ENCODE data around the gene DMRT1. TPM values are rescaled to one million over a fixed set of nuclear protein-coding genes. Genes with fewer than 3 reads are reported as not detected.

DMRT1 gene
- total RNA-seq, 1 donor from 2014 or later, result not detected

DNA sequence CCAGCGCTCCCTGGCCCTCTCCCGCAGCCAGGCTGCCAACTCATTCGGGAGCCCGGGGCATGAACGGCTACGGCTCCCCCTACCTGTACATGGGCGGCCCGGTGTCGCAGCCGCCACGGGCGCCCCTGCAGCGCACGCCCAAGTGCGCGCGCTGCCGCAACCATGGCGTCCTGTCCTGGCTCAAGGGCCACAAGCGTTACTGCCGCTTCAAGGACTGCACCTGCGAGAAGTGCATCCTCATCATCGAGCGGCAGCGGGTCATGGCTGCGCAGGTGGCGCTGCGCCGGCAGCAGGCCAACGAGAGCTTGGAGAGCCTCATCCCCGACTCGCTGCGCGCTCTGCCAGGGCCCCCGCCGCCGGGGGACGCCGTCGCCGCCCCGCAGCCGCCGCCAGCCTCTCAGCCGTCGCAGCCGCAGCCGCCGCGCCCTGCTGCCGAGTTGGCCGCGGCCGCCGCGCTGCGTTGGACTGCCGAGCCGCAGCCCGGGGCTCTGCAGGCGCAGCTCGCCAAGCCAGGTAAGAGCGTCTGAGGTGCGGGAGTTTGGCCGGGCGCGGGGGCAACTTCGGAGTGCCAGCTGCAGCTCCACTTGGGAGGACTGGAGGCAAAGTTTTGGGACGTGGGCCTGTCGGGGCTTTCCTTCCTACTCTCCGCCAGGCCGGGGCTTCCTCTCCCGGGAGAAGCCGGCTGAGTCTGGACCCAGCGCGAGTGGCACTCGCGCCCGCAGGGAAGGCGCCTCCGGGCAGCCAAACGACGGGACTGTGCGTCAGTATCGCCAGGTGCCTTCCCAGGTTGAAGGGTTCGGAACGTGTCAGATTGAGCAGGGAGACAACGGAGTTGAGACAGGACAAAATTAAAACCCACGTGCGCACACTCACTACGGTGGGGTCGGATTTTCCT, 135.7 kb downstream of the DMRT1 start:
- H3K36me3 Mint-ChIP-seq (ENCODE audit: low read depth), result no peaks in the 10 kb centered on the region
- no peak for DNase-seq (ENCODE audit: low spot score)
- TF ChIP-seq, protein P1, sequence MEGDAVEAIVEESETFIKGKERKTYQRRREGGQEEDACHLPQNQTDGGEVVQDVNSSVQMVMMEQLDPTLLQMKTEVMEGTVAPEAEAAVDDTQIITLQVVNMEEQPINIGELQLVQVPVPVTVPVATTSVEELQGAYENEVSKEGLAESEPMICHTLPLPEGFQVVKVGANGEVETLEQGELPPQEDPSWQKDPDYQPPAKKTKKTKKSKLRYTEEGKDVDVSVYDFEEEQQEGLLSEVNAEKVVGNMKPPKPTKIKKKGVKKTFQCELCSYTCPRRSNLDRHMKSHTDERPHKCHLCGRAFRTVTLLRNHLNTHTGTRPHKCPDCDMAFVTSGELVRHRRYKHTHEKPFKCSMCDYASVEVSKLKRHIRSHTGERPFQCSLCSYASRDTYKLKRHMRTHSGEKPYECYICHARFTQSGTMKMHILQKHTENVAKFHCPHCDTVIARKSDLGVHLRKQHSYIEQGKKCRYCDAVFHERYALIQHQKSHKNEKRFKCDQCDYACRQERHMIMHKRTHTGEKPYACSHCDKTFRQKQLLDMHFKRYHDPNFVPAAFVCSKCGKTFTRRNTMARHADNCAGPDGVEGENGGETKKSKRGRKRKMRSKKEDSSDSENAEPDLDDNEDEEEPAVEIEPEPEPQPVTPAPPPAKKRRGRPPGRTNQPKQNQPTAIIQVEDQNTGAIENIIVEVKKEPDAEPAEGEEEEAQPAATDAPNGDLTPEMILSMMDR (IDR thresholded peaks at IDR 0.05), result no peak
- no peaks in the 10 kb centered on the region for H3K9me3 Mint-ChIP-seq (ENCODE audit: low read depth)
- H3K27me3 Mint-ChIP-seq (ENCODE audit: low read depth), result peaks cover 79% of the 10 kb centered on the region
- H3K4me1 Mint-ChIP-seq (ENCODE audit: low read depth), result peaks cover 12% of the 10 kb centered on the region
- H3K4me3 Mint-ChIP-seq (ENCODE audit: unreplicated experiment), result no peak overlapping the region
- no peak overlapping the region for H3K27ac Mint-ChIP-seq (ENCODE audit: unreplicated experiment)

DNA sequence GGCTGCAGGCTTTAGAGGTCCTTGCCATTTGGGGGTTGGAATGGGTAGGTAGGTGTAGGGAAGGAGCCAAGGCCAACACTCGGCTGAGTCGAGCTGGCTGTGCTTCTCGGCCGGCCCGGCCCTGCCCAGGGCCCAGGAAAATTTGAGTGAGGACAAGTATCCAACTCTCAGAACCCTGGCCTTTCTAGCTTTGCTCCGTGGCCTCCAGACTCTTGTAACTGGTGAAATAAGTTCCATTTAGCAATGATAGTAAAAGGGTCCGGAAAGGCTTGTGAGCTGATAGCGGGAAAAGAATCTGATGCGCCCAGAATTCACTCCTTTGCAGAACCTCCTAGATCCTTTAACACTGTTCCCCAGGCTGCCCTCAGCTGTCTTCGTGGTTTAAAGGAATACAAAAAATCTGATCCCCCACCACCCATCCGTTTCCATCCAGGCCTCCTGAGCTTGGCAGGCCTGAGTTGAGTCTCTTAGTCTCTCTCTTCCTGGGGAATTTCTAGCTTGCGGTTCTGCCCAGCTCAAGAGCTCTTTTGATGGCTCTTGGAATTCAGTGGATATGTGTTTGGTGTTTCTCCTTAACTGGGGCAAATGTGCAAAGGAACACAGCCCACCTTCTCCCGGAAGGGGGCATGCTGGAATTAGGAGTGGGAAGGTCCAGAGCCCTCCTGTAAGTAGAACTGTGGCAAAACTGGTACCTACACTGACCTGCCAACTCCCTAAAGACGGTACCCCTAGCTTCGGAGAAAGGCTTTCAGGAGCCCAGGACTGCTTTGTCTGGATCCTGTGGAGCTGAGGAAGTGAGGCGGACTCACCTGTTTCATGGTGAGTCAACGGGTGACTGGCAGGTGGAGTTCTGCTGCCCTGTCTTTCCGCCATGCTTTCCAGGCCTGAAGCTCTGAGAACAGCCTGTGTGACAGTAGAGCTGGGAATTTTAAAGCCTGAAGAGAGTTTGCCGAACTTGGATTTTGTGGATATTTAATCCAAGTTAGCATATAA, 136.6 kb downstream of the DMRT1 start:
- H3K36me3 Mint-ChIP-seq (ENCODE audit: low read depth), result no peaks in the 10 kb centered on the region
- peaks cover 84% of the 10 kb centered on the region for H3K27me3 Mint-ChIP-seq (ENCODE audit: low read depth)
- DNase-seq (ENCODE audit: low spot score), result no peak
- H3K27ac Mint-ChIP-seq (ENCODE audit: unreplicated experiment), result no peak overlapping the region
- no peak overlapping the region for H3K4me3 Mint-ChIP-seq (ENCODE audit: unreplicated experiment)
- TF ChIP-seq, protein P1 (IDR thresholded peaks at IDR 0.05), result no peak
- no peaks in the 10 kb centered on the region for H3K9me3 Mint-ChIP-seq (ENCODE audit: low read depth)
- peaks cover 9% of the 10 kb centered on the region for H3K4me1 Mint-ChIP-seq (ENCODE audit: low read depth)

DNA sequence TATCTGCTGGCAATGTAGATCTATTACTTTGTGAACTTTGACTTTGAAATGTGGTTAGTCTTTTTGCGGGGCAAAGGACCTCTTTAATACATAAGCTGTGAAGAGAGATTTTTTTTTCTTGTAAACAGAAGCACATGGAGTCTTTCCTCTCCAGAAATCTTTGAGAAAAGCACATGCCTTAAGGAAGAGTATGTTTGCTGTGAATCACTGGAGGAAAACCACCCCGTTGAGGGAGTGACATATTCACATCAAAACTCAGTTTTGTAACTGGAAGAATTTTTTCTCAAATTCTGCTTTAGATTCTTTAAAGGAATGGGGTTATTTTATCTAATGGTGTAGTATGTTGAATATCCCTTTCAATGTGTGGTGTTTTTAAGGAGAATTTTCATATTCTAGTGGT, 138.5 kb downstream of the DMRT1 start:
- Mint-ChIP-seq H3K4me1 (ENCODE audit: low read depth) (peaks cover 5% of the 10 kb centered on the region), H3K27ac (ENCODE audit: unreplicated experiment) (no peak overlapping the region), H3K36me3 (ENCODE audit: low read depth) (no peaks in the 10 kb centered on the region), H3K4me3 (ENCODE audit: unreplicated experiment) (no peak overlapping the region), H3K27me3 (ENCODE audit: low read depth) (peaks cover 76% of the 10 kb centered on the region), H3K9me3 (ENCODE audit: low read depth) (no peaks in the 10 kb centered on the region)
- no peak for DNase-seq (ENCODE audit: low spot score)
- TF ChIP-seq, protein P1 (IDR thresholded peaks at IDR 0.05), result no peak

DNA sequence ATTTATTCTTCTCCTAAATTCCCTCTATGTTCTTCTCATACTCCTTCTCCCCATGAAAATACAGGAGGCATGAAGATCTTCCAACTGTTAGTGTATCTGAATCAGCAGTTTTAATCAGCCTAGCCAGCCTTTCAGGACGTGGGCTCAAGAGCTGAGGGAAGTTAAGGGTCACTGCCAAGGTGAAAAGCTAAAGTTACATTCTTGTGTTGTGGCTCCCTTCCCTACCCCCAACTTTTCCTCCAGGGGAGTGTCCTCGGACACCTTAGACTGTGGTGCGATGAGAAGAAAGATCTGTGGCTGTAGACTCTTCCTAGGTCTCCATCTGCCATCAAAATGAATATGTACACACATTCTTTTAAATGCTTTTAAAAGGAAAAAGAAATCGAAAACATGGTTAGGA, 139.1 kb downstream of the DMRT1 start:
- Mint-ChIP-seq H3K27me3 (ENCODE audit: low read depth) (peaks cover 72% of the 10 kb centered on the region), H3K9me3 (ENCODE audit: low read depth) (no peaks in the 10 kb centered on the region), H3K4me3 (ENCODE audit: unreplicated experiment) (no peak overlapping the region), H3K36me3 (ENCODE audit: low read depth) (no peaks in the 10 kb centered on the region), H3K4me1 (ENCODE audit: low read depth) (peaks cover 5% of the 10 kb centered on the region), H3K27ac (ENCODE audit: unreplicated experiment) (no peak overlapping the region)
- TF ChIP-seq, protein P1 (IDR thresholded peaks at IDR 0.05), result no peak
- no peak for DNase-seq (ENCODE audit: low spot score)

DNA sequence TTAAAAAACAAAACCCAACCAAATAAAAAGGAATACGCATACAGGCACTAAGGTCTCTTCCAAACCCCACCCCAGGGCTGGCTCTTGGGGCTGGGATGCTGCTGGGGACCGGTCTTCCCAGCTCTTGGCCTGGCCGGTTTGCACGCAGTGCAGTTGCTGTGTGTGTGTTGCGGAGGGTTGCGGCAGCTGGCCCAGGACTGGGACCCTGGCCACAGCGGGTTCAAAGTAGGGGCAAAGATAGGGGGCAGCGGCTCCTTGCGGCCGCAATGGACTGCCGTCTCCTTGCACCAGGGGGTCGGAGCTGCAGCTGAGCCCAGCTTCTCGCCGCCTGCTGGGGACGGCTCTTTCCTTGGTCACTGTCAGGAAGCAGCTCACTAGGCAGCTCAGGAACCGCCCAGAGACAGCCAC, 140.0 kb downstream of the DMRT1 start:
- Mint-ChIP-seq H3K27ac (ENCODE audit: unreplicated experiment) (no peak overlapping the region), H3K4me3 (ENCODE audit: unreplicated experiment) (no peak overlapping the region), H3K27me3 (ENCODE audit: low read depth) (peaks cover 71% of the 10 kb centered on the region), H3K9me3 (ENCODE audit: low read depth) (no peaks in the 10 kb centered on the region), H3K4me1 (ENCODE audit: low read depth) (no peaks in the 10 kb centered on the region), H3K36me3 (ENCODE audit: low read depth) (no peaks in the 10 kb centered on the region)
- no peak for DNase-seq (ENCODE audit: low spot score)
- TF ChIP-seq, protein P1 (IDR thresholded peaks at IDR 0.05), result no peak
